Measurements from ENCODE around the gene SLC27A4. TPM values are rescaled to one million over a fixed set of nuclear protein-coding genes. Genes with fewer than 3 reads are reported as not detected.
A peak's percentile ranks its signal among the peaks of the same experiment; 100 is the strongest.

Gene SLC27A4
- total RNA-seq, 6 experiments from 2014 or later, result 21.1 to 31.1 (median 23.2) TPM

- Mint-ChIP-seq H3K9me3 (no peaks in the 10 kb centered on the region), H3K4me3 (no peak overlapping the region), H3K27ac (no peak overlapping the region), H3K4me1 (ENCODE audit: low read depth) (peaks cover 32% of the 10 kb centered on the region), H3K36me3 (ENCODE audit: low read depth) (peaks cover 21% of the 10 kb centered on the region), H3K27me3 (ENCODE audit: insufficient read depth) (no peaks in the 10 kb centered on the region; the same call in none of the 2 replicates)
- TF ChIP-seq CTCF (IDR thresholded peaks at IDR 0.05), result no peak
- no peak for DNase-seq
Observed at GRCh38 chr9:128310461-128310860, 29.9 kb upstream of the SLC27A4 start.

DNA sequence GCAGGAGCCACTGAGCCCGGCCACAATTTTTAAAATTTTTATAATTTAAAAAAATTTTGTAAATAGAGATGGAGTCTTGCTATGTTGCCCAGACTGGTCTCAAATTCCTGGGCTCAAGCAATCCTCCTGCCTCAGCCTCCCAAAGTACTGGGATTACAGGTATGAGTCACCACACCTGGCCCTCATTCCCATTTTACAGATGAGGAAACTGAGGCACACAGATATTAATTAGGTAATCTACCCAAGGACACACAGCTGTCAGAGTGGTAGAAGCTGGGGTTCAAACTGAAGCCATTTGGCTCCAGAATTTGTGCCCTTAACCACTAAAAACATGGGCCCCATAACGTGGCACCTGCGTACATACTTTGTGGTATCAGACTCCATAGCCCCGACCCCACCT is 25.6 kb upstream of the SLC27A4 start:
- no peak for DNase-seq
- Mint-ChIP-seq H3K36me3 (ENCODE audit: low read depth) (peaks cover 10% of the 10 kb centered on the region), H3K27me3 (ENCODE audit: insufficient read depth) (no peaks in the 10 kb centered on the region; the same call in 1 of the 2 replicates), H3K4me1 (ENCODE audit: low read depth) (no peaks in the 10 kb centered on the region), H3K9me3 (no peaks in the 10 kb centered on the region), H3K27ac (no peak overlapping the region), H3K4me3 (no peak overlapping the region)
- TF ChIP-seq CTCF (IDR thresholded peaks at IDR 0.05), result no peak

DNA sequence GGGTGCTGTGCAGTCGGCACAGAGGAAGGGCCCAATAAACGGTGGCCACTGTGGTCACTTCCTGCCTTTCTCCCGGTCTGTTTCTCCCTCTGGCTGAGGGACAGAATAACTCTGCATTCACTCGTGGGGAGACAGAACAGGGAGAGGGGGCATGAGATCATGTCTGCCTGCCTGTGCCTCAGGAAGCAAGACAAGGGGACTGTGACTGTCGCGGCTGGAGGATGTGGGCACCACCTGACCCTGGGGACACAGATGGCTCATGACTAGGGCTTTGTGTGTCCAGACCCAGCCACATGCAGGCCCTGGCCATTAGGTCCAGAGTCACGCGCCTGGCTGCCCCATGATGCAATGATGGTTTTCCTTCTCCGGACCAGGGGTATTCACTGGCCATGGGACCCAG is 23.9 kb upstream of the SLC27A4 start:
- peaks cover 4% of the 10 kb centered on the region for H3K36me3 Mint-ChIP-seq (ENCODE audit: low read depth)
- no peaks in the 10 kb centered on the region for H3K9me3 Mint-ChIP-seq
- H3K27ac Mint-ChIP-seq, result no peak overlapping the region
- DNase-seq, result no peak
- TF ChIP-seq CTCF (IDR thresholded peaks at IDR 0.05), result no peak
- H3K4me3 Mint-ChIP-seq, result no peak overlapping the region
- H3K4me1 Mint-ChIP-seq (ENCODE audit: low read depth), result no peaks in the 10 kb centered on the region
- H3K27me3 Mint-ChIP-seq (ENCODE audit: insufficient read depth), result no peaks in the 10 kb centered on the region; the same call in 1 of the 2 replicates

GRCh38 chr9:128317629-128318028 is 22.7 kb upstream of the SLC27A4 start:
- Mint-ChIP-seq H3K4me3 (no peak overlapping the region), H3K4me1 (ENCODE audit: low read depth) (no peaks in the 10 kb centered on the region), H3K27ac (no peak overlapping the region), H3K9me3 (no peaks in the 10 kb centered on the region), H3K27me3 (ENCODE audit: insufficient read depth) (no peaks in the 10 kb centered on the region; the same call in 1 of the 2 replicates), H3K36me3 (ENCODE audit: low read depth) (no peaks in the 10 kb centered on the region)
- no peak for TF ChIP-seq CTCF (IDR thresholded peaks at IDR 0.05)
- no peak for DNase-seq

DNA sequence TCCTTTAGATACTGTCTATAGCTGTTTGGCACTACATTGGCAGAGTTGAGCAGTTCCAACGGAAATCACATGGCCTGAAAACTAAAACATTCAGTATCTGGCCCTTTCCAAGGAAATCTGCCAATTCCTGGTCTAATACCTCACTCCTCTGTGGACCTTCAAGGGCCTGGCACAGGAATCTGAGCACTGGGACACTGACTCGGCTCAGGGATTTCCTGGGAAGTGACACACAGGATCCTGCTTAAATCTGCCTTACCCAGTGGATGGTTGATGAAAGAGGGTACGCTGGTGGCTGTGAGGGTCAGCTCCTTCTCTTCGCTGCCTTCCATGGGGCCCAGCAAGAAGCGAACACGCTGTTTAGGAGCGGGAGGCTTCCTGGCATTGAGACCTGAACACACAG is 19.0 kb upstream of the SLC27A4 start:
- Mint-ChIP-seq H3K27ac (no peak overlapping the region), H3K9me3 (no peaks in the 10 kb centered on the region), H3K4me1 (ENCODE audit: low read depth) (peaks cover 5% of the 10 kb centered on the region; the same call in 1 of the 2 replicates), H3K4me3 (peak overlapping the region; percentile 95), H3K27me3 (ENCODE audit: insufficient read depth) (peaks cover 2% of the 10 kb centered on the region), H3K36me3 (ENCODE audit: low read depth) (peaks cover 9% of the 10 kb centered on the region; the same call in 1 of the 2 replicates)
- TF ChIP-seq CTCF (IDR thresholded peaks at IDR 0.05), result no peak
- no peak for DNase-seq
